K562 (cell line): ENCODE data around the gene SERTAD2.

ENCODE experiments used
- ETV6 ChIP-seq, 3 experiments: fragments of 150-350 bp in 1 of 3; sonication (generic) in 1 of 3; formaldehyde crosslinking in 1 of 3; IDR thresholded peaks; 2 replicates each; pipeline versions ENCODE4 v1.6.1 to v1.8.0; 2014 to 2022; ENCODE audit warnings: borderline replicate concordance in 2 of 3, low read depth in 2 of 3, antibody characterized with exemption in 1 of 3, low read length in 1 of 3, mild to moderate bottlenecking in 1 of 3, missing genetic modification reagents in 1 of 3
- EZH2 ChIP-seq: IDR thresholded peaks from 2 replicates; pipeline ENCODE4 v1.6.1; 2012; ENCODE audit warnings: low read depth, mild to moderate bottlenecking, inconsistent platforms, low read length, borderline replicate concordance
- GATAD2B ChIP-seq: fragments of 450-650 bp; IDR thresholded peaks from 2 replicates; pipeline ENCODE4 v1.6.1; 2017; ENCODE audit warnings: mild to moderate bottlenecking, borderline replicate concordance
- KDM4B ChIP-seq, 2 experiments: fragments of 450-650 bp in 1 of 2; sonication (generic) in 1 of 2; IDR thresholded peaks; 2 replicates each; pipeline ENCODE4 v1.6.1; 2016 to 2017; ENCODE audit warnings: borderline replicate concordance in 2 of 2, antibody characterized with exemption in 1 of 2, low read depth in 1 of 2, mild to moderate bottlenecking in 1 of 2
- NR3C1 ChIP-seq: sonication (generic); formaldehyde crosslinking; IDR thresholded peaks from 2 replicates; pipeline ENCODE4 v1.8.1; 2022; ENCODE audit warnings: missing genetic modification reagents
- RAD21 ChIP-seq, 2 experiments: fragments of 250-450 bp in 1 of 2; fragments of 450-650 bp in 1 of 2; sonication (Bioruptor Pico) in 1 of 2; formaldehyde crosslinking in 1 of 2; IDR thresholded peaks in 1 of 2; conservative IDR thresholded peaks in 1 of 2; 2 replicates each; pipeline versions ENCODE4 v1.4.0 to v1.8.0; 2020 to 2022; ENCODE audit warnings: mild to moderate bottlenecking in 2 of 2, moderate library complexity in 1 of 2
- TCF7L2 ChIP-seq: fragments of 150-350 bp; IDR thresholded peaks from 2 replicates; pipeline ENCODE4 v1.6.1; 2016; ENCODE audit warnings: low read depth, mild to moderate bottlenecking, low read length, moderate library complexity
- ZNF311 ChIP-seq: fragments of 250-450 bp; sonication (Bioruptor Pico); IDR thresholded peaks from 2 replicates; pipeline ENCODE4 v1.4.0; 2020; ENCODE audit warnings: mild to moderate bottlenecking, moderate library complexity
- TF ChIP-seq, protein P1 (sequence below), 3 experiments: IDR thresholded peaks in 2 of 3; conservative IDR thresholded peaks in 1 of 3; 2 replicates each; pipeline ENCODE4 v1.5.1; 2011 to 2012; ENCODE audit warnings: low read length in 3 of 3, mild to moderate bottlenecking in 3 of 3, control low read depth in 2 of 3, improper control_type of control experiment in 1 of 3, inconsistent platforms in 1 of 3, low read depth in 1 of 3, mixed read lengths in 1 of 3, moderate library complexity in 1 of 3; ENCODE audit not compliant: insufficient read depth in 2 of 3
- TF ChIP-seq, protein P2 (sequence below): fragments of 250-450 bp; sonication (Bioruptor Pico); IDR thresholded peaks from 2 replicates; pipeline ENCODE4 v1.5.0; 2021

DNA sequence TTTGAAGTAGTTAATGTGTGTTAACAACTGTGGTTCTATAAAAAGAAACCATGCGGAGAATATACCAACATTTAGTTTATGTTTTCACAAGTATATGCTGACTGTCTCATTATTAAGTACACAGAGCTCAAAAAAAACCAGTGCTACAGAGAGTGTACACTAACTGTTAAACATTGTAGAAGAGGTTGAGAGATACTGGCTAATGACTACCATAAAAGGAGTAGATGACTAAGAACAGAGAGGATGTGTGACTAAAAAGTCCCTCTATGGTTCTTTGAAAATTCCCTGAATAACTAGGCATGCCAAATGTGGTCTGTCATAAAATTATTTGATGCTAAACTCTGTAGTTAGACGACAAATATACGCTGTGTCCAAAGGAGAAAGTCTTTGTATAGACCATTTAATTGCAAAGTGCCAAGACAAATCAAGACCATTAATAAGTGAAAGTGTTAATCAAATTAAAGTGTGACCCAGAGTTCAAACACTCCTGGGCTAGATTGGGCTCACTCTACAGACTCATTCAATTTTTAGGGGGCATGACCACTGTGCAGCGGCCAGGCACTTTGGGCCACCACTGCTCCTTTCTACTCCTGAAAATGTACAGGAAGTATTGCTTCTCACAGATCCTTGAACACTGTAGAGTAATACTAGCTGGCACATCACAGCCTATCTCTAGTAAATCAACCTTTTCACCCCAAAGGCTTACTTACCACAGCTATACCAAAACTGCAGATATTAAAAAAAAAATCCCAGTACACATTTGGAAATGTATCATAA is 45.1 kb upstream of the SERTAD2 start:
- no peak for TF ChIP-seq RAD21 (CRISPR knock-in tag; conservative IDR thresholded peaks at IDR 0.05 in 1 of 2, IDR thresholded peaks at IDR 0.05 in 1 of 2)
- TF ChIP-seq, protein P1, sequence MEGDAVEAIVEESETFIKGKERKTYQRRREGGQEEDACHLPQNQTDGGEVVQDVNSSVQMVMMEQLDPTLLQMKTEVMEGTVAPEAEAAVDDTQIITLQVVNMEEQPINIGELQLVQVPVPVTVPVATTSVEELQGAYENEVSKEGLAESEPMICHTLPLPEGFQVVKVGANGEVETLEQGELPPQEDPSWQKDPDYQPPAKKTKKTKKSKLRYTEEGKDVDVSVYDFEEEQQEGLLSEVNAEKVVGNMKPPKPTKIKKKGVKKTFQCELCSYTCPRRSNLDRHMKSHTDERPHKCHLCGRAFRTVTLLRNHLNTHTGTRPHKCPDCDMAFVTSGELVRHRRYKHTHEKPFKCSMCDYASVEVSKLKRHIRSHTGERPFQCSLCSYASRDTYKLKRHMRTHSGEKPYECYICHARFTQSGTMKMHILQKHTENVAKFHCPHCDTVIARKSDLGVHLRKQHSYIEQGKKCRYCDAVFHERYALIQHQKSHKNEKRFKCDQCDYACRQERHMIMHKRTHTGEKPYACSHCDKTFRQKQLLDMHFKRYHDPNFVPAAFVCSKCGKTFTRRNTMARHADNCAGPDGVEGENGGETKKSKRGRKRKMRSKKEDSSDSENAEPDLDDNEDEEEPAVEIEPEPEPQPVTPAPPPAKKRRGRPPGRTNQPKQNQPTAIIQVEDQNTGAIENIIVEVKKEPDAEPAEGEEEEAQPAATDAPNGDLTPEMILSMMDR (IDR thresholded peaks at IDR 0.05 in 2 of 3, conservative IDR thresholded peaks at IDR 0.05 in 1 of 3; ENCODE audit: insufficient read depth in 2 of 3, low read depth in 1 of 3, low read length in 3 of 3) = no peak
- TF ChIP-seq NR3C1 (CRISPR knock-in tag) = no peak
- TF ChIP-seq TCF7L2 = no peak
- TF ChIP-seq KDM4B (IDR thresholded peaks at IDR 0.05; ENCODE audit: borderline replicate concordance in 2 of 2, low read depth in 1 of 2) = no peak
- TF ChIP-seq GATAD2B = no peak
- TF ChIP-seq, protein P2, sequence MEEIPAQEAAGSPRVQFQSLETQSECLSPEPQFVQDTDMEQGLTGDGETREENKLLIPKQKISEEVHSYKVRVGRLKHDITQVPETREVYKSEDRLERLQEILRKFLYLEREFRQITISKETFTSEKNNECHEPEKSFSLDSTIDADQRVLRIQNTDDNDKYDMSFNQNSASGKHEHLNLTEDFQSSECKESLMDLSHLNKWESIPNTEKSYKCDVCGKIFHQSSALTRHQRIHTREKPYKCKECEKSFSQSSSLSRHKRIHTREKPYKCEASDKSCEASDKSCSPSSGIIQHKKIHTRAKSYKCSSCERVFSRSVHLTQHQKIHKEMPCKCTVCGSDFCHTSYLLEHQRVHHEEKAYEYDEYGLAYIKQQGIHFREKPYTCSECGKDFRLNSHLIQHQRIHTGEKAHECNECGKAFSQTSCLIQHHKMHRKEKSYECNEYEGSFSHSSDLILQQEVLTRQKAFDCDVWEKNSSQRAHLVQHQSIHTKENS = no peak
- TF ChIP-seq ETV6 (IDR thresholded peaks at IDR 0.05; ENCODE audit: borderline replicate concordance in 1 of 2, low read depth in 2 of 2, low read length in 1 of 2) = no peak
- TF ChIP-seq ETV6 (CRISPR knock-in tag; IDR thresholded peaks at IDR 0.05; ENCODE audit: borderline replicate concordance) = no peak
- no peak for TF ChIP-seq EZH2
- TF ChIP-seq ZNF311 (CRISPR knock-in tag) = no peak
